ENCODE results near the gene PALM3. TPM values are rescaled to one million over a fixed set of nuclear protein-coding genes. Genes with fewer than 3 reads are reported as not detected.
A peak's percentile ranks its signal among the peaks of the same experiment; 100 is the strongest.

Gene PALM3
- total RNA-seq, 4 donors from 2014 or later = 0.30 to 2.7 (median 0.53) TPM

- H3K36me3 ChIP-seq = no peaks in the 10 kb centered on the region
- 67 to 74% methylated on average over 8 of the region's 8 CpGs for WGBS, 2 donors
- no peak overlapping the region for H3K27ac ChIP-seq
- TF ChIP-seq POLR2A (IDR thresholded peaks at IDR 0.05) (no peak), EP300 (IDR thresholded peaks at IDR 0.05) (no peak)
- TF ChIP-seq, protein P1, sequence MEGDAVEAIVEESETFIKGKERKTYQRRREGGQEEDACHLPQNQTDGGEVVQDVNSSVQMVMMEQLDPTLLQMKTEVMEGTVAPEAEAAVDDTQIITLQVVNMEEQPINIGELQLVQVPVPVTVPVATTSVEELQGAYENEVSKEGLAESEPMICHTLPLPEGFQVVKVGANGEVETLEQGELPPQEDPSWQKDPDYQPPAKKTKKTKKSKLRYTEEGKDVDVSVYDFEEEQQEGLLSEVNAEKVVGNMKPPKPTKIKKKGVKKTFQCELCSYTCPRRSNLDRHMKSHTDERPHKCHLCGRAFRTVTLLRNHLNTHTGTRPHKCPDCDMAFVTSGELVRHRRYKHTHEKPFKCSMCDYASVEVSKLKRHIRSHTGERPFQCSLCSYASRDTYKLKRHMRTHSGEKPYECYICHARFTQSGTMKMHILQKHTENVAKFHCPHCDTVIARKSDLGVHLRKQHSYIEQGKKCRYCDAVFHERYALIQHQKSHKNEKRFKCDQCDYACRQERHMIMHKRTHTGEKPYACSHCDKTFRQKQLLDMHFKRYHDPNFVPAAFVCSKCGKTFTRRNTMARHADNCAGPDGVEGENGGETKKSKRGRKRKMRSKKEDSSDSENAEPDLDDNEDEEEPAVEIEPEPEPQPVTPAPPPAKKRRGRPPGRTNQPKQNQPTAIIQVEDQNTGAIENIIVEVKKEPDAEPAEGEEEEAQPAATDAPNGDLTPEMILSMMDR (IDR thresholded peaks at IDR 0.05) = no peak
- H3K4me3 ChIP-seq = no peak overlapping the region
- DNase-seq (ENCODE audit: low spot score in 2 of 2) = no peak
- no peaks in the 10 kb centered on the region for H3K4me1 ChIP-seq
- H3K27me3 ChIP-seq = no peaks in the 10 kb centered on the region
- no peaks in the 10 kb centered on the region for H3K9me3 ChIP-seq
Measured at GRCh38 chr19:14015524-14016035, 46.3 kb downstream of the PALM3 start.

DNA sequence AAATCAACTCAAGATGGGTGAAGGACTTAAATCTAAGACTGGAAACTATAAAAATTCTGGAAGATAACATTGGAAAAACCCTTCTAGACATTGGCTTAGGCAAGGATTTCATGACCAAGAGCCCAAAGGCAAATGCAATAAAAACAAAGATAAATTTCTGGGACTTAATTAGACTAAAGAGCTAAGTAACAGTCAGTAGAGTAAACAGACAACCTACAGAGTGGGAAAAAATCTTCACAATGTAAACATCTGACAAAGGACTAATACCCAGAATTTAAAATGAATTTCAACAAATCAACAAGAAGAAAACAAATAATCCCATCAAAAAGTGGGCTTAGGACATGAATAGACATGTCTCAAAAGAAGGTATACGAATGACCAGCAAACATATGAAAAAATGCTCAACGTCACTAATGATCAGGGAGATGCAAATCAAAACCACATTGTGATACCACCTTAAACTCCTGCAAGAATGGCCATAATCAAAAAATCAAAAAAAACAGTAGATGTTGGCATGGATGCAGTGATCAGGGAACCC, 49.4 kb downstream of the PALM3 start:
- TF ChIP-seq POLR2A (IDR thresholded peaks at IDR 0.05) (no peak), EP300 (IDR thresholded peaks at IDR 0.05) (no peak)
- TF ChIP-seq, protein P1 (IDR thresholded peaks at IDR 0.05) = no peak
- DNase-seq (ENCODE audit: low spot score in 2 of 2) = no peak

DNA sequence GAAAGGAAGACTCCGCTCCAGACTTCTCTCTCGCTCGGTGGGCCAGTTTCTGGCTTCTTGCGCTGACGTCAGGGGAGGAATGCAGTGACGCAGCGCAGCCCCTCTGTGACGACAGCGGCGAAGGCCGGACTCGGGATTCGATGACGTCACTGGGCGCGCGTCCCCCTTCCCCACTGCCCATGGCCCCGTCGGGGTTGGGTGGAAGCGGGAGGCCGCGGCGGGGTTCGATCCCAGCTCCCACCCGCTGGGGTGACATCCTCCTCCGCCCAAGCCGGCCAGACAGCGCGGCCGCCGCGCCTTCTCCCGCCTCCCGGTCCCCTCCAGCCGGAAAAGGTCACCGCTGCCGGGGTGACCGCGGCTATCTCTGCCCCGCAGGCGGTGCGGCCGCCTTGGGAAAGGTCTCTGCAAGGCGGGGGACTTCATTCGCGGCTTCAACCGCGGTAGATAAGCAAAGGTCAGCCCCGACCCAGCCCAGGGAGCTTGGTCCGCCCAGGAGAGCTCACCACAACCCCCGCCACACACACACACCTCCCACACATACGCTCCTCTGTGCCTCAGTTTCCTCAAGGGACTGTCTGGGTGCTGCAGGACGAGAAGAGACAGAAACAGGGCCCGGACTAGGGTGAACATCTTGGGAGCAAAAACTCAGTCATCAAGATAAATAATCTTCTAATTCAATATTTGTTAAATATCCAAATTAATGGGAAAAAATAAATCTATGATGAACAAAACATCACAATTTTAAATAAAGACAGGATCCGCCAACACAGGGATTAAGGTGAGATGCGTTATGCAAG, 54.9 kb downstream of the PALM3 start:
- TF ChIP-seq, protein P1 (IDR thresholded peaks at IDR 0.05) = no peak
- peak; percentile 71 to 95 for TF ChIP-seq EP300 (IDR thresholded peaks at IDR 0.05)
- TF ChIP-seq POLR2A (IDR thresholded peaks at IDR 0.05) = peak in 1 of 2 donors; percentile 36
- H3K4me1 ChIP-seq = peaks cover 0 to 37% (median 16%) of the 10 kb centered on the region in 4 donors
- no peaks in the 10 kb centered on the region for H3K9me3 ChIP-seq
- H3K4me3 ChIP-seq = peak overlapping the region; percentile 52 to 97 (median 76)
- no peaks in the 10 kb centered on the region for H3K27me3 ChIP-seq
- 13 to 16% methylated on average over 14 to 21 of the region's 56 CpGs for WGBS, 2 donors
- no peaks in the 10 kb centered on the region for H3K36me3 ChIP-seq
- no peak for DNase-seq (ENCODE audit: low spot score in 2 of 2)
- H3K27ac ChIP-seq = peak overlapping the region; percentile 94 to 100 (median 100)

More for the DNA sequence above, 49.4 kb downstream of the PALM3 start:
- Histone ChIP-seq H3K4me1 (no peaks in the 10 kb centered on the region), H3K9me3 (no peaks in the 10 kb centered on the region), H3K27me3 (no peaks in the 10 kb centered on the region), H3K36me3 (no peaks in the 10 kb centered on the region), H3K4me3 (no peak overlapping the region), H3K27ac (no peak overlapping the region)
- 77 to 82% methylated on average over 2 of the region's 2 CpGs for WGBS, 2 donors

DNA sequence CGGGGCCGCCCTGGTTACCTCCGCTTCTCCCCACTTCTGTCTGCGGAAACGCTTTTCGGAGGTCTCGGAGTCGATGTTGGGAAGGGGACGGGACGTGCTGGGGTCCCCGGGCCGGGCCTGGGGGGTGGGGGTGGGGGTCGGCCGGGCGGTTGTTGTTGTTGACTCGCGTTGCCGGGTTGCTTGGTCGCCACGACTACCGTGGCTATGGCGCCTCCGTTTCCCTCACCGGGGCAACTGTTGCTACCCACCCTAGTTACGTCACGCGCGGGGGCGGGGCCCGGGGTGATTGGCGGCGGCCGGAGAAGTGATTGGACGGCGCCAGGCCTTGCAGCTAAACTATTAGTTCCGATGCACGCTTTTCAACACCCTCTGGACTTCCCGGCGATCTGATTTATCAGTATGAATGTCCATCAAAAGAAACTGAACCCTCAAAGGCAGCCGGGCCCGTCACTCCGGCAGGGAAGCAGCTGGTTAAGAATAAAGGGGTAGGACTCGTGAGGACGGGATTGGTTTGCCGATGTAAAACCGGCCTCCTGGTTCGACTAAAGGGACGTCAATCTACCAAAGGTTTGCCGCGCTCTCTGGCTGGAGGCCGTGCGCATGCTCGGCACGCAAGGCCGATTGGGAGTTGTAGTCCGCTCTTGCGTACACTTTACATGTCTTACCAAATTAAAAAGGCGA, 55.7 kb downstream of the PALM3 start, which contains the start of gene RFX1:
TSS of gene RFX1 (minus strand) at position 236 of the 681 bp plus-strand sequence. CDS start 12,477 bp downstream, outside the sequence.
- peak within 1 kb of the TSS; percentile 87 to 99 (median 96) for H3K4me3 ChIP-seq
- H3K9me3 ChIP-seq = no peaks in the 10 kb centered on the region
- 1% methylated on average over 34 to 55 of the region's 58 CpGs for WGBS, 2 donors
- H3K27me3 ChIP-seq = no peaks in the 10 kb centered on the region
- TF ChIP-seq, protein P1 (IDR thresholded peaks at IDR 0.05) = peak in 2 of 5 experiments; percentile 18 to 79
- TF ChIP-seq EP300 (IDR thresholded peaks at IDR 0.05) = no peak
- TF ChIP-seq POLR2A (IDR thresholded peaks at IDR 0.05) = peak in 1 of 2 donors; percentile 21
- DNase-seq (ENCODE audit: low spot score in 2 of 2) = peak; percentile 100
- H3K4me1 ChIP-seq = peaks cover 0 to 37% (median 16%) of the 10 kb centered on the region in 4 donors
- H3K36me3 ChIP-seq = no peaks in the 10 kb centered on the region
- H3K27ac ChIP-seq = peak within 1 kb of the TSS; percentile 99 to 100 (median 100)

Data from tibial nerve (tissue), 4 donors.